K562 (cell line): ENCODE measurements around the gene UBXN2A. TPM values are rescaled to one million over a fixed set of nuclear protein-coding genes. Genes with fewer than 3 reads are reported as not detected.

Source experiments
- BRCA1 ChIP-seq, 2 experiments: fragments of 450-650 bp in 1 of 2; sonication (generic) in 1 of 2; formaldehyde crosslinking in 1 of 2; IDR thresholded peaks; 2 replicates each; pipeline versions ENCODE4 v1.5.0 to v1.6.1; 2017 to 2020; ENCODE audit warnings: mild to moderate bottlenecking in 1 of 2, missing genetic modification reagents in 1 of 2
- CEBPB ChIP-seq: fragments of 450-650 bp; IDR thresholded peaks from 2 replicates; pipeline ENCODE4 v1.6.1; 2016; ENCODE audit warnings: missing genetic modification characterization, missing compliant biosample characterization
- CLOCK ChIP-seq: fragments of 250-450 bp; sonication (Bioruptor Pico); IDR thresholded peaks from 2 replicates; pipeline ENCODE4 v1.4.0; 2020; ENCODE audit warnings: mild to moderate bottlenecking, moderate library complexity, borderline replicate concordance
- GABPA ChIP-seq: fragments of 200-800 bp; sonication (Bioruptor generic); conservative IDR thresholded peaks from 2 replicates; pipeline ENCODE4 v1.6.1; 2016; ENCODE audit warnings: low read depth, missing genetic modification characterization, missing compliant biosample characterization
- GATAD2A ChIP-seq: fragments of 450-650 bp; IDR thresholded peaks from 2 replicates; pipeline ENCODE4 v1.6.1; 2017
- GTF2E2 ChIP-seq: fragments of 200-800 bp; sonication (Bioruptor generic); IDR thresholded peaks from 2 replicates; pipeline ENCODE4 v1.6.1; 2016; ENCODE audit warnings: missing genetic modification characterization, missing compliant biosample characterization
- HDAC1 ChIP-seq, 2 experiments: fragments of 450-650 bp; IDR thresholded peaks; 2 replicates each; pipeline ENCODE4 v1.6.1; 2016 to 2017; ENCODE audit warnings: inconsistent platforms in 1 of 2, mild to moderate bottlenecking in 1 of 2, moderate library complexity in 1 of 2
- MEIS2 ChIP-seq: fragments of 450-650 bp; IDR thresholded peaks from 2 replicates; pipeline ENCODE4 v1.6.1; 2014; ENCODE audit warnings: mild to moderate bottlenecking; ENCODE audit not compliant: partially characterized antibody
- PCBP2 ChIP-seq: fragments of 200-400 bp; formaldehyde crosslinking; IDR thresholded peaks from 2 replicates; pipeline ENCODE4 v1.6.1; 2018; ENCODE audit warnings: low read length, low read depth, mild to moderate bottlenecking, moderate library complexity; ENCODE audit not compliant: poor library complexity, severe bottlenecking
- PHF21A ChIP-seq: fragments of 450-650 bp; IDR thresholded peaks from 2 replicates; pipeline ENCODE4 v1.6.1; 2017; ENCODE audit warnings: low read depth, borderline replicate concordance
- POLR2H ChIP-seq: IDR thresholded peaks from 2 replicates; pipeline ENCODE4 v1.6.1; 2016; ENCODE audit warnings: missing genetic modification characterization, low read depth, mild to moderate bottlenecking, control low read depth, missing compliant biosample characterization, moderate library complexity
- RB1 ChIP-seq: fragments of 450-650 bp; IDR thresholded peaks from 2 replicates; pipeline ENCODE4 v1.6.1; 2017; ENCODE audit warnings: low read depth, mild to moderate bottlenecking
- TCF3 ChIP-seq: sonication (generic); formaldehyde crosslinking; IDR thresholded peaks from 2 replicates; pipeline ENCODE4 v1.4.0; 2020; ENCODE audit warnings: mild to moderate bottlenecking, missing genetic modification reagents
- ZBTB1 ChIP-seq: sonication (generic); formaldehyde crosslinking; IDR thresholded peaks from 2 replicates; pipeline ENCODE4 v1.8.1; 2023; ENCODE audit warnings: missing genetic modification reagents, low read depth, mild to moderate bottlenecking, borderline replicate concordance
- ZBTB7A ChIP-seq: IDR thresholded peaks from 2 replicates; pipeline ENCODE4 v1.6.1; 2011; ENCODE audit warnings: low read depth, mild to moderate bottlenecking, low read length, moderate library complexity, borderline replicate concordance; ENCODE audit not compliant: control insufficient read depth
- ZNF395 ChIP-seq: fragments of 200-800 bp; sonication (Bioruptor generic); IDR thresholded peaks from 2 replicates; pipeline ENCODE4 v1.6.1; 2017; ENCODE audit warnings: missing genetic modification characterization, missing compliant biosample characterization
- polyA plus RNA-seq, 8 experiments: library from polyadenylated mRNA; depleted of rRNA in 4 of 8; stranded (reverse) in 5 of 8; unstranded in 3 of 8; fragments of >200 nt; fragmentation: Nextera tagmentation in 2 of 8; fragmentation: Illumina TruSeq in 1 of 8; extraction: Ambion mirVana in 2 of 8; extraction: Trizol in 1 of 8; gene quantifications; 2 replicates each; pipeline versions ENCODE4 v1.2.1 to v1.2.3, GENCODE V29; 2011 to 2014; ENCODE audit warnings: inconsistent platforms in 1 of 8, missing spikeins in 1 of 8
- total RNA-seq, 7 experiments: library from RNA; depleted of rRNA in 6 of 7; stranded (reverse); fragments of >200 nt in 6 of 7; fragmentation: Illumina TruSeq in 2 of 7; extraction: Trizol in 2 of 7; gene quantifications; 2 replicates each; pipeline versions ENCODE4 v1.2.1 to v1.2.3, GENCODE V29; 2011 to 2021; ENCODE audit warnings: low replicate concordance in 1 of 7
- TF ChIP-seq, protein P1 (sequence below): fragments of 450-650 bp; IDR thresholded peaks from 2 replicates; pipeline ENCODE4 v1.6.1; 2014; ENCODE audit warnings: low read depth, mild to moderate bottlenecking, moderate library complexity, borderline replicate concordance
- TF ChIP-seq, protein P2 (sequence below): fragments of 150-350 bp; conservative IDR thresholded peaks from 2 replicates; pipeline ENCODE4 v1.6.1; 2014; ENCODE audit warnings: low read length

UBXN2A gene
- total and polyA plus RNA-seq, 9 of the 15 experiments (the other 6 are each of a cell fraction or from before 2014, with no cell fraction given): 3.4 to 25.6 (median 16.0) TPM

GRCh38 chr2:23926750-23927571 is 13.3 kb upstream of the UBXN2A start, which contains the start of gene ATAD2B (continued):
- TF ChIP-seq ZBTB7A (no peak), RB1 (peak; percentile 98), CEBPB (no peak), PHF21A (no peak), BRCA1 (IDR thresholded peaks at IDR 0.05) (no peak), BRCA1 (CRISPR knock-in tag; IDR thresholded peaks at IDR 0.05) (no peak), GTF2E2 (tag) (peak; percentile 95), ZBTB1 (CRISPR knock-in tag) (0 out of 2 replicates have a peak, but pooled peaks have one; percentile 44), CLOCK (CRISPR knock-in tag) (no peak), MEIS2 (peak; percentile 40), TCF3 (peak; percentile 48), GATAD2A (no peak), ZNF395 (peak; percentile 72), GABPA (peak; percentile 58), HDAC1 (IDR thresholded peaks at IDR 0.05) (peak in 1 of 2 experiments; percentile 76; a peak in 2 of 4 replicates), PCBP2 (no peak), POLR2H (tag) (peak; percentile 65)
- TF ChIP-seq, protein P1, sequence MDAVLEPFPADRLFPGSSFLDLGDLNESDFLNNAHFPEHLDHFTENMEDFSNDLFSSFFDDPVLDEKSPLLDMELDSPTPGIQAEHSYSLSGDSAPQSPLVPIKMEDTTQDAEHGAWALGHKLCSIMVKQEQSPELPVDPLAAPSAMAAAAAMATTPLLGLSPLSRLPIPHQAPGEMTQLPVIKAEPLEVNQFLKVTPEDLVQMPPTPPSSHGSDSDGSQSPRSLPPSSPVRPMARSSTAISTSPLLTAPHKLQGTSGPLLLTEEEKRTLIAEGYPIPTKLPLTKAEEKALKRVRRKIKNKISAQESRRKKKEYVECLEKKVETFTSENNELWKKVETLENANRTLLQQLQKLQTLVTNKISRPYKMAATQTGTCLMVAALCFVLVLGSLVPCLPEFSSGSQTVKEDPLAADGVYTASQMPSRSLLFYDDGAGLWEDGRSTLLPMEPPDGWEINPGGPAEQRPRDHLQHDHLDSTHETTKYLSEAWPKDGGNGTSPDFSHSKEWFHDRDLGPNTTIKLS: peak; percentile 90; the same call in 1 of the 2 replicates
- TF ChIP-seq, protein P2, sequence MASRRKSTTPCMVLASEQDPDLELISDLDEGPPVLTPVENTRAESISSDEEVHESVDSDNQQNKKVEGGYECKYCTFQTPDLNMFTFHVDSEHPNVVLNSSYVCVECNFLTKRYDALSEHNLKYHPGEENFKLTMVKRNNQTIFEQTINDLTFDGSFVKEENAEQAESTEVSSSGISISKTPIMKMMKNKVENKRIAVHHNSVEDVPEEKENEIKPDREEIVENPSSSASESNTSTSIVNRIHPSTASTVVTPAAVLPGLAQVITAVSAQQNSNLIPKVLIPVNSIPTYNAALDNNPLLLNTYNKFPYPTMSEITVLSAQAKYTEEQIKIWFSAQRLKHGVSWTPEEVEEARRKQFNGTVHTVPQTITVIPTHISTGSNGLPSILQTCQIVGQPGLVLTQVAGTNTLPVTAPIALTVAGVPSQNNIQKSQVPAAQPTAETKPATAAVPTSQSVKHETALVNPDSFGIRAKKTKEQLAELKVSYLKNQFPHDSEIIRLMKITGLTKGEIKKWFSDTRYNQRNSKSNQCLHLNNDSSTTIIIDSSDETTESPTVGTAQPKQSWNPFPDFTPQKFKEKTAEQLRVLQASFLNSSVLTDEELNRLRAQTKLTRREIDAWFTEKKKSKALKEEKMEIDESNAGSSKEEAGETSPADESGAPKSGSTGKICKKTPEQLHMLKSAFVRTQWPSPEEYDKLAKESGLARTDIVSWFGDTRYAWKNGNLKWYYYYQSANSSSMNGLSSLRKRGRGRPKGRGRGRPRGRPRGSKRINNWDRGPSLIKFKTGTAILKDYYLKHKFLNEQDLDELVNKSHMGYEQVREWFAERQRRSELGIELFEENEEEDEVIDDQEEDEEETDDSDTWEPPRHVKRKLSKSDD: 0 out of 2 replicates have a peak, but pooled peaks have one; percentile 76
